ENCODE measurements around the gene PACC1.

DNA sequence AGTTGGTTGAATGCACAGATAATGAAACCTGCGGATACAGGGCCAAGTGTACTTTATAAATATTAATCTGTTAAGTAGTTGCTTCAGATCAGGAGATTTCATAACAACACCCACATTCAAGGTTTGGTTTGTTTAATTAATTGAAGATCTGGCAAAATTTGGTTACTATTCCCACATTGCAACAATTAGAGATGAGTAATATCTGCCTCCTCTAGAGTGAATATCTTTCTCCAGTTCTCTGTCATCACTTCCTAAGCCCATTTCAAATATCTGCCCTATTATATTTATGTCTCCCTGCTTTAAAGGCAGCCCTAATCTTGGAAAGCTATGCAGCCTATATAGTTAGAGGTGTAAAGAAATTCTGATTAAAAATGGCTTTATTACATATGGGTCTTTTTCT, 68.1 kb downstream of the PACC1 start:
- TF ChIP-seq, protein P1, sequence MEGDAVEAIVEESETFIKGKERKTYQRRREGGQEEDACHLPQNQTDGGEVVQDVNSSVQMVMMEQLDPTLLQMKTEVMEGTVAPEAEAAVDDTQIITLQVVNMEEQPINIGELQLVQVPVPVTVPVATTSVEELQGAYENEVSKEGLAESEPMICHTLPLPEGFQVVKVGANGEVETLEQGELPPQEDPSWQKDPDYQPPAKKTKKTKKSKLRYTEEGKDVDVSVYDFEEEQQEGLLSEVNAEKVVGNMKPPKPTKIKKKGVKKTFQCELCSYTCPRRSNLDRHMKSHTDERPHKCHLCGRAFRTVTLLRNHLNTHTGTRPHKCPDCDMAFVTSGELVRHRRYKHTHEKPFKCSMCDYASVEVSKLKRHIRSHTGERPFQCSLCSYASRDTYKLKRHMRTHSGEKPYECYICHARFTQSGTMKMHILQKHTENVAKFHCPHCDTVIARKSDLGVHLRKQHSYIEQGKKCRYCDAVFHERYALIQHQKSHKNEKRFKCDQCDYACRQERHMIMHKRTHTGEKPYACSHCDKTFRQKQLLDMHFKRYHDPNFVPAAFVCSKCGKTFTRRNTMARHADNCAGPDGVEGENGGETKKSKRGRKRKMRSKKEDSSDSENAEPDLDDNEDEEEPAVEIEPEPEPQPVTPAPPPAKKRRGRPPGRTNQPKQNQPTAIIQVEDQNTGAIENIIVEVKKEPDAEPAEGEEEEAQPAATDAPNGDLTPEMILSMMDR (IDR thresholded peaks at IDR 0.05; ENCODE audit: poor library complexity): no peak
- TF ChIP-seq EZH2phosphoT487 (IDR thresholded peaks at IDR 0.05; ENCODE audit: low read depth, severe bottlenecking, unreplicated experiment) (no peak), EZH2 (IDR thresholded peaks at IDR 0.05; ENCODE audit: borderline replicate concordance) (no peak)
